ENCODE measurements around the gene TET1.

DNA sequence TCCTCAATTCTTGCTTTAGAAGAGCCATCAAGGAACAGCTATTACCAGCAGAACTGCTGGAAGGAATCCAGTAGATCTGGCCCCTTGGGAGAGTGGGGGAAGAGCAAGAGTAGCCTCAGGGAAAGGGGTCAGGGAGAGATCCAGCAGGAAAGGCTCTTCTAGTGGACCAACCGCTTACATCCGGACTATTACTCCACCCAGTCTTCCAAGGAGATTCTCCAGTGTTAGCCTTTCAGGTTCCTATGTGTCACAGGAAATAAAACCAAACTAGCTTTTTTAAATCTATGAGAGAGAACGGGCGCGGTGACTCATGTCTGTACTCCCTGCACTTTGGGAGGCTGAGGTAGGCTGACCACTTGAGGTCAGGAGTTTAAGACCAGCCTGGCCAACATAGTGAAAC is 34.3 kb downstream of the TET1 start:
- TF ChIP-seq JUND (IDR thresholded peaks at IDR 0.05) (no peak), SP1 (IDR thresholded peaks at IDR 0.05) (no peak), YY1 (IDR thresholded peaks at IDR 0.05) (no peak), GABPA (IDR thresholded peaks at IDR 0.05 in 1 of 2, conservative IDR thresholded peaks at IDR 0.05 in 1 of 2) (no peak)
- TF ChIP-seq, protein P1, sequence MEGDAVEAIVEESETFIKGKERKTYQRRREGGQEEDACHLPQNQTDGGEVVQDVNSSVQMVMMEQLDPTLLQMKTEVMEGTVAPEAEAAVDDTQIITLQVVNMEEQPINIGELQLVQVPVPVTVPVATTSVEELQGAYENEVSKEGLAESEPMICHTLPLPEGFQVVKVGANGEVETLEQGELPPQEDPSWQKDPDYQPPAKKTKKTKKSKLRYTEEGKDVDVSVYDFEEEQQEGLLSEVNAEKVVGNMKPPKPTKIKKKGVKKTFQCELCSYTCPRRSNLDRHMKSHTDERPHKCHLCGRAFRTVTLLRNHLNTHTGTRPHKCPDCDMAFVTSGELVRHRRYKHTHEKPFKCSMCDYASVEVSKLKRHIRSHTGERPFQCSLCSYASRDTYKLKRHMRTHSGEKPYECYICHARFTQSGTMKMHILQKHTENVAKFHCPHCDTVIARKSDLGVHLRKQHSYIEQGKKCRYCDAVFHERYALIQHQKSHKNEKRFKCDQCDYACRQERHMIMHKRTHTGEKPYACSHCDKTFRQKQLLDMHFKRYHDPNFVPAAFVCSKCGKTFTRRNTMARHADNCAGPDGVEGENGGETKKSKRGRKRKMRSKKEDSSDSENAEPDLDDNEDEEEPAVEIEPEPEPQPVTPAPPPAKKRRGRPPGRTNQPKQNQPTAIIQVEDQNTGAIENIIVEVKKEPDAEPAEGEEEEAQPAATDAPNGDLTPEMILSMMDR (IDR thresholded peaks at IDR 0.05; ENCODE audit: low read depth, low read length, missing input control): no peak
- TF ChIP-seq, protein P2, sequence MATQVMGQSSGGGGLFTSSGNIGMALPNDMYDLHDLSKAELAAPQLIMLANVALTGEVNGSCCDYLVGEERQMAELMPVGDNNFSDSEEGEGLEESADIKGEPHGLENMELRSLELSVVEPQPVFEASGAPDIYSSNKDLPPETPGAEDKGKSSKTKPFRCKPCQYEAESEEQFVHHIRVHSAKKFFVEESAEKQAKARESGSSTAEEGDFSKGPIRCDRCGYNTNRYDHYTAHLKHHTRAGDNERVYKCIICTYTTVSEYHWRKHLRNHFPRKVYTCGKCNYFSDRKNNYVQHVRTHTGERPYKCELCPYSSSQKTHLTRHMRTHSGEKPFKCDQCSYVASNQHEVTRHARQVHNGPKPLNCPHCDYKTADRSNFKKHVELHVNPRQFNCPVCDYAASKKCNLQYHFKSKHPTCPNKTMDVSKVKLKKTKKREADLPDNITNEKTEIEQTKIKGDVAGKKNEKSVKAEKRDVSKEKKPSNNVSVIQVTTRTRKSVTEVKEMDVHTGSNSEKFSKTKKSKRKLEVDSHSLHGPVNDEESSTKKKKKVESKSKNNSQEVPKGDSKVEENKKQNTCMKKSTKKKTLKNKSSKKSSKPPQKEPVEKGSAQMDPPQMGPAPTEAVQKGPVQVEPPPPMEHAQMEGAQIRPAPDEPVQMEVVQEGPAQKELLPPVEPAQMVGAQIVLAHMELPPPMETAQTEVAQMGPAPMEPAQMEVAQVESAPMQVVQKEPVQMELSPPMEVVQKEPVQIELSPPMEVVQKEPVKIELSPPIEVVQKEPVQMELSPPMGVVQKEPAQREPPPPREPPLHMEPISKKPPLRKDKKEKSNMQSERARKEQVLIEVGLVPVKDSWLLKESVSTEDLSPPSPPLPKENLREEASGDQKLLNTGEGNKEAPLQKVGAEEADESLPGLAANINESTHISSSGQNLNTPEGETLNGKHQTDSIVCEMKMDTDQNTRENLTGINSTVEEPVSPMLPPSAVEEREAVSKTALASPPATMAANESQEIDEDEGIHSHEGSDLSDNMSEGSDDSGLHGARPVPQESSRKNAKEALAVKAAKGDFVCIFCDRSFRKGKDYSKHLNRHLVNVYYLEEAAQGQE (IDR thresholded peaks at IDR 0.05): no peak
